ENCODE measurements around the gene MPP3.
"Not testable (repeated sequence)": the region's sequence is repeated elsewhere in the genome, so short reads cannot be mapped to it uniquely, and the experiment has no call there.

The MPP3 gene

DNA sequence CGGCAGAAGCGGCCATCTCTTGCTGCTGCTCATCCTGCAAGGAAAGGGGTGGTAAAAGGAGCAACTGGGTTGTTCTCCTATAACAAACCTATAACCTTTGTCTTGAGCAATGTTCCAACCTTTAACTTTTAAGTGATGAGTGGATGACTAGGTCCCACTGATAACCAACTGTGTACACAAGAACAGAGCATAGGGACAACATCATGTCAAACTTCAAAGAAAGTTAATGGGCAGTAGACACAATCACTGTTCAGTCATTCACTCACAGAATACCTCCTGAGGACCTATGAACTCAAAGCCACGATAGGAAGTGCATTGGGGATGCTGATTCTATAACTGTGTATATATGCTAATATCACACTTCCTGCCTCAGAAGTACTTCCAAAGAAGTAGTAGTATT is 31.1 kb downstream of the MPP3 start:
- no peak for DNase-seq

DNA sequence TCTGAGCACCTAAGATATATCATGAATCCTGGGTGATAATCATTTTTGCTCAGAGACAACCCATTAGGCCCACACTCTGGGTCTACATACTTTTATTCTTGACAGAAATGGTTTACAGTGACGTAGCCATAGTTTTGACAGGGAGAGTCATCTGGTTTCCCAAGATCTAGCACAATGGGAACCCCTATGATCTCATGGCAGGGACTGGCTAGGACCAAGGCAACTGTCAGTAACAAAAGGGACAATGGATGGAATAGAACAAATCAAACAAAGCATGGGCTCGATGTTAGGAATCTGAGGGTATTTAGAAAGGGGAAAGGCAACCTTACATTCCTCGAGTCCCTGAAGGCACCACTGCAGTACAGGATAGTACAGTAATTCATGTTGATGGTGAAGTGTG is 32.2 kb downstream of the MPP3 start:
- no peak for DNase-seq

DNA sequence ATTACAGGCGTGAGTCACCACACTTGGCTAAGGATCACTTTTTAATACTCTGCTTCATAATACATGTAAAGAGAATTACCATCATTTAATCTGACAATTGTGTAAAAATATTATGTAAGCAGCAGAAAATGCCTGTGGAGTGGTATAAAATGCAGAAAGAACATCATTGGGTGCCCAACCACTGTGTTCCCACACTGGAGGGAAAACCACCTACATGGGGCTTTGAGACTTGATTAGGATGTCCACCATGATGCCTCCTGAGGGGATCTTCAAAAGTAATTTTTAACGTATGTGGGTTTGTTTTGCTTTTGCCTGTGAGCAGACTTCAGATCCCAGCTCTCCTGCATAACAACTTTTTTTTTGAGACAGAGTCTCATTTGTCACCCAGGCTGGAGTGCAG is 33.9 kb downstream of the MPP3 start:
- DNase-seq: no peak

DNA sequence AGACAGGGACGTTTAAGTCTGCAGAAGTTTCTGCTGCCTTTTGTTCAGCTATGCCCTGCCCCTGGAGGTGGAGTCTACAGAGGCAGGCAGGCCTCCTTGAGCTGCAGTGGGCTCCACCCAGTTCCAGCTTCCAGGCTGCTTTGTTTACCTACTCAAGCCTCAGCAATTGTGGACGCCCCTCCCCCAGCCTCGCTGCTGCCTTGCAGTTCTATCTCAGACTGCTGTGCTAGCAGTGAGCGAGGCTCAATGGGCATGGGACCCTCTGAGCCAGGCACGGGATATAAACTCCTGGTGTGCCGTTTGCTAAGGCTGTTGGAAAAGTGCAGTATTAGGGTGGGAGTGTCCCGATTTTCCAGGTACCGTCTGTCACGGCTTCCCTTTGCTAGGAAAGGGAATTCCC is 34.9 kb downstream of the MPP3 start:
- not testable (repeated sequence) for DNase-seq

DNA sequence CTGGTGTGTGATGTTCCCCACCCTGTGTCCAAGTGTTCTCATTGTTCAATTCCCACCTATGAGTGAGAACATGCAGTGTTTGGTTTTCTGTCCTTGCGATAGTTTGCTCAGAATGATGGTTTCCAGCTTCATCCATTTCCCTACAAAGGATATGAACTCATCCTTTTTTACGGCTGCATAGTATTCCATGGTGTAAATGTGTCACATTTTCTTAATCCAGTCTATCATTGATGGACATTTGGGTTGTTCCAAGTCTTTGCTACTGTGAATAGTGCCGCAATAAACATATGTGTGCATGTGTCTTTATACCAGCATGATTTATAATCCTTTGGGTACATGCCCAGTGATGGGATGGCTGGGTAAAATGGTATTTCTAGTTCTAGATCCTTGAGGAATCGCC is 40.3 kb downstream of the MPP3 start:
- DNase-seq: not testable (repeated sequence)

- DNase-seq: peak; percentile 81 to 89
Observed at GRCh38 chr17:43791589-43791988, 41.4 kb downstream of the MPP3 start.

DNA sequence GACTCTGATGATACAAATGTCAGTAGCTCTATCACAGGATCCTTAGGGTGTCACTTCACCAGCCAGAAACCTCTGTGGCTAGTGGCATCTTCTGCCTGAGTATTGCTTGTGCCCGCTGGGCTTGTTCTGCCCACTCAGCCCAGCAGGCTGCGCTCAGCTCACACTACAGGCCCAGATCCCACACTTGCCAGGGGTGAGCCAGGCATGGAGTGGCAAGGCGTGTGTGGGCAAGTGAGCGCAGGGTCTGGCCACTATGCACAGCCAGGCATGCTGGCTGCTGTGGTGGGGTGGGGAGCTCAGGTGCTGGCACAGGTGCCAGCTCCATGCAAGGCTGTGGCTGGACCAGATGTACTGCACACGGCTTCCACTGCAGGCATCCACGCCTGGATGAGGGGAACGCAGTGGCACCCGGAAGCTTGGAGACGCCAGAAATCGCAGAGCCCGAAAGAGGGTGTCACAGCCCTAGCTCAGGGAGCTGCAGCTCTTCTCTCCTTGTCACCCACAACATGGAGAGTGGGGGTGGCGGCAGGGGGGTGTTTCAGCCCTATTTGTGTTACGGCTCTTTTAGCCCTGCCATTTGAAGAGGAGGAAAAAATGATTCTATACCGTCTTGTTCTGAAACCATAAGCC is 42.5 kb downstream of the MPP3 start:
- peak; percentile 17 to 73 for DNase-seq

- no peak for DNase-seq
Observed at GRCh38 chr17:43789482-43789881, 43.5 kb downstream of the MPP3 start.

- no peak for DNase-seq
Observed at GRCh38 chr17:43788540-43788939, 44.4 kb downstream of the MPP3 start.

GRCh38 chr17:43787728-43788127 is 45.2 kb downstream of the MPP3 start:
- peak in 1 of 2 experiments; percentile 49 for DNase-seq

DNA sequence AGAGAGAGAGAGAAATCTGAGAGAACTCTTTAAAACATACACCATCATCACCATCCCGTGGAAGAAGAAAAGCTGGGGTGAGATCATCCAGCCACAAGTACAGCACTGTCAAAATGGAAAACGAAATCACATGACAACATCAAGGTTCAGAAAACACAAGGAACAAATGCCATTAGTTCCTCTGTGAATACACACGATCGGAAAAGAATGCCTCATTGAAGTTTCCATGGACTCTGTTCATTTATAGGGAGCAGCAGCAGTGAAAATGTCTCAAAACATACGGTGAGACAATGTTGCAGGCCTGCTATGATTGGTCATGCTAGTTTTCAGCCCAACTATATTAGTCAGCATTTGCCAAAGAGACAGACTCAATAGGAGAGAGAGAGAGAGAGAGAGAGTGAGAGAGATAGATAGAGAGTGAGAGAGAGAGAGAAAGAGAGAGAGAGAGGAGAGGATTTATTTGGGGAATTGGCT is 48.3 kb downstream of the MPP3 start:
- no peak for DNase-seq

DNA sequence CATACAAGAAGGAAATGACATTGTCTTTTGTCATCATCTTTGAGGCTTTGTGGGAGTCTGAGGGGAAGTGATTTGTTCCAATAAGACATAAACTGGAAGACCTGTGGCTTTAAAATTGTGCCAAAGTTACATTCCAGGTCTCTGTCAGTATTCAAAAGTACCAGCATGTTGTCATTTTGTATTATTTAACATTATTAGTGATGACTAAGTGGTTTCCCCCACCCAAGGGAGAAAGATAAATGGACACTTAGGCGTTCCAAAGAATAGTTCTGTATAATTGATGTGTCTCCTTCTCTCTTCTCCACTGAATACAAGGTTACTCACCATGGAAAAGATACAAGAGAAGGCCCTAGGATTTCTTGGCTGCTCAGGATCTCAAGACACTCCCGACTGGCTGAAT is 48.9 kb downstream of the MPP3 start:
- no peak for DNase-seq

- DNase-seq: no peak
Observed at GRCh38 chr17:43782913-43783680, 49.8 kb downstream of the MPP3 start.

GRCh38 chr17:43780135-43780534 is 52.8 kb downstream of the MPP3 start, which contains the start of gene CFAP97D1:
TSS of gene CFAP97D1 (plus strand) at chr17:43780435. CDS start at chr17:43780463, 28 bp downstream.
- no peak for DNase-seq

DNA sequence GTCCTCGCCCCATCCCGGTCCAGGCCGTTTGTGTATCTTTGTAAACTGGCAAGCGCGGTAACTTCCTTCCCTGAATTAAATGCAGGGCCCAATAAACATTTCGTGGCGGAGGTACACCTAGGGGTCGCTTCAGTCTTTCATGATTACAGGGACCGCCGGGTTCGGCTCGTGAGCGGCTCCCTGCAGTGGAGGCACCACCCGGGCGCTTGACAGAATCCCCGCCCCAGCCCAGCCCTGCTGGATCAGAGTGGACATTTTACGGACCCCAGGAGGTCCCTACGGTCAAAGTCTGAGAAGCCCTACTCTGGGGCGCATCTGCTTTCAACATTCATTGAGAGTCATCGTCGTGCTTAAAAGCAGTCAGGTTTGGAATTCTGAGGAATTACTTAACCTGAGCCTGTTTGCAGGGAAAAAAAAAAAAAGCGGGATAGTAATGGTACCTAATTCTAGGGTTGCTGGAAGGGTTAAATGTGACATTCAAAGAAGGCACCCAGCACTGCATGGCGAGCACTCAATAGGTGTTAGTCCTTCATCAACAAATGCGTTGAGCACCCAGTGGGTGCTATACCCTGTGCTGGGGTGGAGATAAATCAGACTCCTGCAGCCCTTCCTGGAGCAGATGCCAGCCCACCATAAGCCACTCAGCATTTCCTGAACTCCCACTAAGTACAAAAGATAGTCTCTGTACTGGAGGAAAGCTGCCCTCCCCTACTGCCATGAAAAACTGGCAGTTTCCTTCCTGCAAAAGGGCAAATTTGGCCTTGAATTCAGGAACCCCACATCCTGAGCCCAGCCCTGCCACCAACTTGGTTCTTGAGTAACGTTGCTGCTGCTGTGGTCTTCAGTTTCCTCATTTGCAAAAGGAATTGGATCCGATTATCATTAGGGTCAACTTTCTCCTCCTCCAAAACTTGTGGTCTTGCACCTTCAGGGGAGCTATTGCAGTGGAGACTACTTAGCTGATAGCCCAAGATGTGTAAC is 53.5 kb downstream of the MPP3 start:
- DNase-seq: peak; percentile 43 to 72

DNA sequence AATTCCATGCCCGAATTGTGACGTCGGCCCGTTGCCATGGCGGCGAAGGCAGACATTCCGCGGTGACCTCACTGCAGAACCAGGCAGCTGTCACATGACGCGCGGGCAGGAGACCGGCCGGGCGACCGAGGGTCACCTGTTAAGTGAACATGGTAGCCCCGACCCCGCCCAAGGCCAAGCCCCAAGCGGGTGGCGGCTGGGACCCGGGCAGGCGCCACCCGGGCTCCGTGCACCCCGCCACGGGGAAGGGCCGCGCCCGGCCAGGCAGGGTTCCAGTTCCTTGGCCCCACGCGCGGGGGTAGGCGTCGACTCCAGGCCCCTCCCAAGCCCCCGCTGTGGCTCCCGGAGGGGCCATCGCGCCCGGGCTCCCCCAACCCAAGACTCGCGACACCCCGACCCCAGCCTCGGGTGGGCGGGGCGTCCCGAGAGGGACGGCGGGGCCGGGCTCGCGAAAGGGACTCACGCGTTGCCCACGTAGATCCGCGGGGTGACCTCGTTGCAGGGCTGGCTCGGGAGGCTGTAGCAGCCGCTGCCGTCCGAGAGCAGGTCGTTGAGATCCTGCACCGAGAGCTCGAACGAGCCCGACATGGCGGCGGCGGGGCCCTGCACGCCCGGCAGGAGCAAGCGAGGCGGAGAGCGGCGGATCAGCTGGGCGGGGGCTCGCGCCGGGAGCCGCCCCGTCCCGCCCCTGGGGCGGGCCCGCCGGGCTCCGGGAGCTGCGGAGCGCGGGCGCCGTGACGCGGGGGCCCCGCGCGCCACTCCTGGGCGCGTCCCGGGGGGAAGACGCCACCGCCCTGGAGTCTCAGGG is 54.4 kb downstream of the MPP3 start, which contains the start of gene DUSP3:
TSS of gene DUSP3 (minus strand) at position 641 of the 808 bp plus-strand sequence. CDS start at position 588, 53 bp downstream.
- peak; percentile 36 to 79 for DNase-seq

DNA sequence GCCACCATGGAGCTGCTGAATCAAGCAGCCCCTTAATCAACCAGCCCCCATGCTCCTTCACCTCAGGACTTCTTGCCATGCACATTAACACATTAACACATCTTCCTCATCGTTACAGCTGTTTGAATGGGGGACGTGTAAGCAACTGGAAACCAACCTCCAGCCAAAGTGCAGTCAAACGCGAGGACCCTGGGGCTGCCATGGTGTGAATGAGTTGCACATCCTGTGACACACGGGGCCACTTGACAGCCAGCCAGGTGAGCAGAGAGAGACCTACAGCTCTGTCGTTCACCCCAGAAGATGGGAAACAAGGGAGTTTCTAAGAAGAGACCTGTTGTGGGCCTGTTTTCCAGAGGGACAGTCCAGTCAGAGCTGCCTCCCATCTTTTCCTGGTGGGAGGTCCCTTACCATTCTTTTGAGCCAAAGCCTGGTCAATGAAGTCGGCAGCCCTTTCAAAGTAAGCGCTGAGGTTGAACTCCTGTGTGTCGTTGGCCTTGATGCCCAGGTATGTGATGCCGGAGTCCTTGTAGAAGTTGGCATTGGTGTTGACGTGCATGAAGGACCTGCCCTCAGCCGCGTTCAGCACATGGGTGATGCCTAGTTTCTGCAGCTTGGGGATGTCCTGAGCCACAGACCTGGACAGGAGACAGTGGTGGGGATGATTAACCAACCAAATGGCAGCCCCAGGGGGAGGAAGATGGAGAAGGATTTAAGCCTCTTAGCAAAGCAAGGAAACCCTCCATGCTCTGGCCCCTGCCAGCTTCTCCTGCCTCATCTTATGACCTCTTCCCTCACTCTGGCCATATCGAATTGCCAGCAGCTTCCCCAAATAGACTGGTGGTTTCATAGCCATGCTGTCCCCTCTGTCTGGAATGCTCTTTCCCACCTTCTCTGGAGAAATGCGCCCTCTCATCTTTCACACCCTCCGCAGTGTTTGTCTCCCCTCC is 58.4 kb downstream of the MPP3 start:
- no peak for DNase-seq

GRCh38 chr17:43772877-43773648 is 59.9 kb downstream of the MPP3 start:
- no peak for DNase-seq

DNA sequence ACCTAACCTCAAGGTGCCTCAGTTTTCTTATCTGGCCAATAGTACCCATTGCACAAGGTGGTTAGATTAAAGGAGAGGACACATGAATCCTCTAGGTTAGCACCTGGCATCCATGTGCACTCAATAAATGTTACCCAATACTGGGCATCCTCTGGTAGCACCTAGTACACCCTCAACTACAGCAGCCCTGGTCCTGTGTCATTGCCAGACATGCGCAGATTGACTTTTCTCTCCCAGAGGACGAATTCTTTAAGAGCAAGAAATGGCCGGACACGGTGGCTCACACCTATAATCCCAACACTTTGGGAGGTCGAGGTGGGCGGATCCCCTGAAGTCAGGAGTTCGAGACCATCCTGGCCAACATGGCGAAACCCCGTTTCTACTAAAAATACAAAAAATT is 61.5 kb downstream of the MPP3 start:
- no peak for DNase-seq

DNA sequence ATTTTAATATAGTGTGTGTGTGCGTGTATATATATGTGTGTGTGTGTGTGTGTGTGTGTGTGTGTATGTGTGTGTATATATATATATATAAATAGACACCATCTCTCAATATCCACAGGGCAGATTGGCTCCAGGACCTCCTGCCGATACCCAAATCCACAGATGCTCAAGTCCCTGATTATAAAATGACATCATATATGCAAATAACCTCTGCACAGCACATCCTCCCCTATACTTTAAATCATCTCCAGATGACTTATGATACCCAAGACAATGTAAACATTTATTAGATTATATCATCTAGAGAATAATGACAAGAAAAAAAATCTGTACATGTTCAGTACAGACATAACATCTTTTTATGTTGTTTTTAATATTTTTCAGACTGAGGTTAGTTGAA is 62.0 kb downstream of the MPP3 start:
- no peak for DNase-seq

Data from NCI-H526 (cell line).